ENCODE data around the gene NTHL1. TPM values are rescaled to one million over a fixed set of nuclear protein-coding genes. Genes with fewer than 3 reads are reported as not detected.

Gene NTHL1
- polyA plus RNA-seq, 3 donors = 9.2 to 22.4 (median 9.6) TPM

DNA sequence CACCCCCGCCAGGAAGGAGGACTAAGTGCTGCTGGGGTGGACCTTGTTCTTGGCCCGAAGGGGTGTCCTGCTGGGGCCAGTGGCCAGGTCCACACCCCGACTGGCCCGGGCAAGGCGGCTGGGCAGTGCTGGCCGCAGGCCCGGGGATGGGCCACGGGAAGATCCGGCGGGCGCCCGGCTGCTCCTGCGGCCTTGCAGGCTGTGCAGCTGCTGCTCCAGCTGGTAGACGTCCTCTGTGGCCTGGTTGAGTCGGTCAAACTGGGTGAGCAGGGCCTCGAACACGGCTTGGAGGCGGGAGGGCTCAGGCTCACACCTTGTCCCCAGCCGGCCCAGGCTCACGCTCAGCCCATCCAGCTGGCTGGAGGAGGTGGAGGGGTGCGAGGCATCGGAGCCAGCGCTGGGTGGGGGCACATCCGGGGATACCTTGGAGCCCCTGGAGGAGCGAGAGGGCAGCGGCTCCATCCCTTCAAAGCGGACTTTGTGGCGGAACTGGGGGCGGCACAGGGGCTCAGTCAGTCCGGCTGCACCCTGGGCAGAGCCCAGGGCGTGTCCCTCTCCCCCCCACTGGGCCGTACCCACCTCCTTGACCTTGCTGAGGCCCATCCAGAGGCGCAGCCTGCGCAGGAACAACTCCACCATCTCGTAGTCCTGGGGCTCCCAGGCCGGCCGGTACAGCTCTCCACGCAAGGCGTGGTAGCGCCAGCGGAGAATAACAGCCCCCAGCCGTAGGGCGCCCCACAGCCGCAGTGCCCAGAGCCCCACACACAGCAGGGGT, 42.3 kb upstream of the NTHL1 start:
- Histone ChIP-seq H3K27me3 (ENCODE audit: control insufficient read depth in 2 of 2, insufficient read depth in 2 of 2, low read length in 2 of 2) (no peaks in the 10 kb centered on the region), H2AFZ (ENCODE audit: insufficient read depth, low read depth, low read length, poor library complexity, severe bottlenecking) (no peak overlapping the region), H3K4me1 (ENCODE audit: control insufficient read depth in 1 of 2, insufficient read depth in 2 of 2, low read length in 2 of 2) (no peaks in the 10 kb centered on the region), H3K9me3 (replicated peaks in 1 of 2; ENCODE audit: control insufficient read depth in 1 of 2, insufficient read depth in 1 of 2, low read length in 2 of 2) (no peaks in the 10 kb centered on the region), H3K27ac (ENCODE audit: low read depth in 1 of 2, low read length in 2 of 2) (no peak overlapping the region), H4K20me1 (ENCODE audit: insufficient read depth, low read length) (no peaks in the 10 kb centered on the region), H3K36me3 (replicated peaks in 1 of 2; ENCODE audit: control insufficient read depth in 1 of 2, insufficient read depth in 2 of 2, low read length in 2 of 2) (peaks cover 58 to 61% of the 10 kb centered on the region in 2 donors), H3K4me3 (replicated peaks in 1 of 3; ENCODE audit: low read depth in 2 of 3, low read length in 3 of 3) (no peak overlapping the region), H3K4me2 (replicated peaks; ENCODE audit: extremely low read depth, low read length, poor library complexity, severe bottlenecking) (no peak overlapping the region), H3K9ac (ENCODE audit: insufficient read depth, low read length, poor library complexity, severe bottlenecking) (no peak overlapping the region), H3K79me2 (ENCODE audit: insufficient read depth, low read length) (no peaks in the 10 kb centered on the region)
- TF ChIP-seq, protein P1, sequence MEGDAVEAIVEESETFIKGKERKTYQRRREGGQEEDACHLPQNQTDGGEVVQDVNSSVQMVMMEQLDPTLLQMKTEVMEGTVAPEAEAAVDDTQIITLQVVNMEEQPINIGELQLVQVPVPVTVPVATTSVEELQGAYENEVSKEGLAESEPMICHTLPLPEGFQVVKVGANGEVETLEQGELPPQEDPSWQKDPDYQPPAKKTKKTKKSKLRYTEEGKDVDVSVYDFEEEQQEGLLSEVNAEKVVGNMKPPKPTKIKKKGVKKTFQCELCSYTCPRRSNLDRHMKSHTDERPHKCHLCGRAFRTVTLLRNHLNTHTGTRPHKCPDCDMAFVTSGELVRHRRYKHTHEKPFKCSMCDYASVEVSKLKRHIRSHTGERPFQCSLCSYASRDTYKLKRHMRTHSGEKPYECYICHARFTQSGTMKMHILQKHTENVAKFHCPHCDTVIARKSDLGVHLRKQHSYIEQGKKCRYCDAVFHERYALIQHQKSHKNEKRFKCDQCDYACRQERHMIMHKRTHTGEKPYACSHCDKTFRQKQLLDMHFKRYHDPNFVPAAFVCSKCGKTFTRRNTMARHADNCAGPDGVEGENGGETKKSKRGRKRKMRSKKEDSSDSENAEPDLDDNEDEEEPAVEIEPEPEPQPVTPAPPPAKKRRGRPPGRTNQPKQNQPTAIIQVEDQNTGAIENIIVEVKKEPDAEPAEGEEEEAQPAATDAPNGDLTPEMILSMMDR (IDR thresholded peaks at IDR 0.05) = no peak
- Mint-ChIP-seq H3K27me3 (ENCODE audit: low read depth in 3 of 3) (no peaks in the 10 kb centered on the region), H3K4me1 (no peaks in the 10 kb centered on the region), H3K36me3 (peaks cover 28 to 66% of the 10 kb centered on the region in 2 donors), H3K4me3 (no peak overlapping the region), H3K9me3 (peaks cover 0 to 2% (median 0%) of the 10 kb centered on the region in 7 donors), H3K27ac (no peak overlapping the region)
- 95% methylated on average over 38 of the region's 44 CpGs for WGBS (ENCODE audit: insufficient coverage)
- DNase-seq = no peak
- intact Hi-C loops (cut with micrococcal nuclease) = no loop called here

DNA sequence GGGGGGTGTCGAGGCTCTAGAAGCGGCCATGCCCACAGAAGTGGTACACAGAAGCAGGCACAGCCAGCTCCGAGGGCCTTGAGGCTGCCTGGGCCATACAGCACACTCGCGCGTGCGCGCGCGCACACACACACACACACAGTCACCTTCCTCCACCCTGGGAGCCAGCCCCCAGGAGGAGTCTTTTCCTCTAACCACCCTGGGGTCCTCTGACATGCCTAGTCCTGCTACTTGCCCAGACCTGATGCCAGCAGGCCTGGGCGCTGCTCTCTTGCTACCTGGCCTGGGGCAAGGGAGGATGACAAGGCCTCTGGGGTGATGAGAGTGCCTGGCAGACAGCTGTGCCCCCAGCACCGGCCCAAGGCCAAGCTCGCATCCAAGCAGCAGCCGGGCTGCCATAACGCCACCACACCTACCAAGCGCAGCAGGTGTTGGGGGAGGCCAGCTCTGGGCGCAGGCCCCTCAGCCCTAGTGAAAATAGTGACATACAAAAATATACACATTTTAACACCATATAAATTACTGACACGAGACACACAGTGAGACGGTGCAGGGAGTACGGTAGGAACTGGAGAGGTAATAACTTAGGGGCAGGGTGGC, 41.2 kb upstream of the NTHL1 start:
- Histone ChIP-seq H3K4me3 (replicated peaks in 1 of 3; ENCODE audit: low read depth in 2 of 3, low read length in 3 of 3) (no peak overlapping the region), H3K36me3 (replicated peaks in 1 of 2; ENCODE audit: control insufficient read depth in 1 of 2, insufficient read depth in 2 of 2, low read length in 2 of 2) (peaks cover 61 to 63% of the 10 kb centered on the region in 2 donors), H4K20me1 (ENCODE audit: insufficient read depth, low read length) (no peaks in the 10 kb centered on the region), H3K79me2 (ENCODE audit: insufficient read depth, low read length) (no peaks in the 10 kb centered on the region), H2AFZ (ENCODE audit: insufficient read depth, low read depth, low read length, poor library complexity, severe bottlenecking) (no peak overlapping the region), H3K27me3 (ENCODE audit: control insufficient read depth in 2 of 2, insufficient read depth in 2 of 2, low read length in 2 of 2) (no peaks in the 10 kb centered on the region), H3K9ac (ENCODE audit: insufficient read depth, low read length, poor library complexity, severe bottlenecking) (no peak overlapping the region), H3K9me3 (replicated peaks in 1 of 2; ENCODE audit: control insufficient read depth in 1 of 2, insufficient read depth in 1 of 2, low read length in 2 of 2) (no peaks in the 10 kb centered on the region), H3K27ac (ENCODE audit: low read depth in 1 of 2, low read length in 2 of 2) (no peak overlapping the region), H3K4me1 (ENCODE audit: control insufficient read depth in 1 of 2, insufficient read depth in 2 of 2, low read length in 2 of 2) (no peaks in the 10 kb centered on the region), H3K4me2 (replicated peaks; ENCODE audit: extremely low read depth, low read length, poor library complexity, severe bottlenecking) (no peak overlapping the region)
- Mint-ChIP-seq H3K27me3 (ENCODE audit: low read depth in 3 of 3) (no peaks in the 10 kb centered on the region), H3K36me3 (peaks cover 28 to 70% of the 10 kb centered on the region in 2 donors), H3K4me1 (no peaks in the 10 kb centered on the region), H3K9me3 (peaks cover 0 to 2% (median 0%) of the 10 kb centered on the region in 7 donors), H3K4me3 (no peak overlapping the region), H3K27ac (peak overlapping the region in 1 of 7 donors; percentile 50)
- TF ChIP-seq, protein P1 (IDR thresholded peaks at IDR 0.05) = no peak
- DNase-seq = no peak
- 100% methylated on average over 2 of the region's 20 CpGs for WGBS (ENCODE audit: insufficient coverage)
- intact Hi-C loops (cut with micrococcal nuclease) = no loop called here
